HFF-Myc (cell line): ENCODE results near the gene NCK1.
"Not testable (repeated sequence)": the region's sequence is repeated elsewhere in the genome, so short reads cannot be mapped to it uniquely, and the experiment has no call there.

Experiments
- DNase-seq: peaks from one replicate; pipeline ENCODE4 v3.0.0-alpha.2; 2011; ENCODE audit warnings: low read depth; ENCODE audit errors: extremely low read depth
- H3K4me3 ChIP-seq: replicated peaks from 2 replicates; pipeline ENCODE4 v1.5.1; 2011; ENCODE audit warnings: low read depth, mild to moderate bottlenecking, control low read depth, low read length
- TF ChIP-seq, protein P1 (sequence below): IDR thresholded peaks from 2 replicates; pipeline ENCODE4 v1.5.1; 2012; ENCODE audit warnings: mild to moderate bottlenecking, low read depth, low read length, control low read depth; ENCODE audit errors: missing control alignments

NCK1 gene

DNA sequence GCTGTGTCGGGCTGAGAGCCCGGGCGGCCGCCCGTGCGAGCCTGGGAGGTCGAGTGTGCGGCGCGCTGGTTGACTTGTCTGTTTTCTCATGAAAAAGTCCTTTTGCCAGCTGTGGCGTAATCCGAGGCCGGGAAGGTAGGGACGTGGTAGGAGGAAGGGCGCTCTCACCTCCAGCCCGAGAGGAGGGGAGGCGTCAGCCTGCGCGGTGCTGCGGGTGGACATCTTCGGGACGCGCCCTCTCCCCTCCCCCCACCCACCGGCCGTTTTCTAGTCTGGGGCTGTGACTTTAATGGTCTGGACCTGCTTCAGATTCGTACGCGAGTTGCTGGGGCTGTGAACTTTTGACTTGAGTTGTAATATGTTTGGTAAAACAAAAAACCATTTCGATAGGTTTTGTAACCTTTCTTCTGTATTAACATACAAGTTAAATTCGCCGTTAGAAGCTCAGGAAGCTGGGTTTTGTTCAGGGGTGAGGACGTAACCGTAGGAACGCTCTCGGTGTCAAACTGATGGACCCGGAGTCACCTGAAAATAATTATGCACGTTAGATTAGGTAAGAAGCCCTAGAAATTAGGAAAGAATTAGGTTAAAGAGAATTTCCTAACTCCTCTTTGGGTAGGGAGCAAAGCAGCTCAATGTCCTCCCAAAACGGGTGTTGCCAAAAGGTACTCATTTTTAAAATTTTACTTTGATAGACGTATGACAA is 762 bp downstream of the NCK1 start:
- peak overlapping the region; percentile 87 for H3K4me3 ChIP-seq
- TF ChIP-seq, protein P1, sequence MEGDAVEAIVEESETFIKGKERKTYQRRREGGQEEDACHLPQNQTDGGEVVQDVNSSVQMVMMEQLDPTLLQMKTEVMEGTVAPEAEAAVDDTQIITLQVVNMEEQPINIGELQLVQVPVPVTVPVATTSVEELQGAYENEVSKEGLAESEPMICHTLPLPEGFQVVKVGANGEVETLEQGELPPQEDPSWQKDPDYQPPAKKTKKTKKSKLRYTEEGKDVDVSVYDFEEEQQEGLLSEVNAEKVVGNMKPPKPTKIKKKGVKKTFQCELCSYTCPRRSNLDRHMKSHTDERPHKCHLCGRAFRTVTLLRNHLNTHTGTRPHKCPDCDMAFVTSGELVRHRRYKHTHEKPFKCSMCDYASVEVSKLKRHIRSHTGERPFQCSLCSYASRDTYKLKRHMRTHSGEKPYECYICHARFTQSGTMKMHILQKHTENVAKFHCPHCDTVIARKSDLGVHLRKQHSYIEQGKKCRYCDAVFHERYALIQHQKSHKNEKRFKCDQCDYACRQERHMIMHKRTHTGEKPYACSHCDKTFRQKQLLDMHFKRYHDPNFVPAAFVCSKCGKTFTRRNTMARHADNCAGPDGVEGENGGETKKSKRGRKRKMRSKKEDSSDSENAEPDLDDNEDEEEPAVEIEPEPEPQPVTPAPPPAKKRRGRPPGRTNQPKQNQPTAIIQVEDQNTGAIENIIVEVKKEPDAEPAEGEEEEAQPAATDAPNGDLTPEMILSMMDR = no peak
- no peak for DNase-seq

DNA sequence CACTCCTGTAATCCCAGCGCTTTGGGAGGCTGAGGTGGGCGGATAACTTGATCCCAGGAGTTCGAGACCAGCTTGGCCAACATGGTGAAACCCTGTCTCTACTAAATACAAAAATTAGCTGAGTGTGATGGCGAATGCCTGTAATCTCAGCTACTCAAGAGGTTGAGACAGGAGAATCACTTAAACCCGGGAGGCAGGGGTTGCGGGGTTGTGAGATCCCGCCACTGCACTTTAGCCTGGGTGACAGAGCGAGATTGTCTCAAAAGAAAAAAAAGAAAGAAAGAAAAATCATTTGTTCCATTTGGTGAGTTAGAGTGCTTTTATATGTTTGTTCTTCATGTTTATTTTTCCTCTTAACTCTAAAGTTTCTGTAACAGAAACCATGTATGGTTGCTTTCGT is 7.3 kb downstream of the NCK1 start:
- TF ChIP-seq, protein P1 = no peak
- DNase-seq = no peak
- H3K4me3 ChIP-seq = no peak overlapping the region

DNA sequence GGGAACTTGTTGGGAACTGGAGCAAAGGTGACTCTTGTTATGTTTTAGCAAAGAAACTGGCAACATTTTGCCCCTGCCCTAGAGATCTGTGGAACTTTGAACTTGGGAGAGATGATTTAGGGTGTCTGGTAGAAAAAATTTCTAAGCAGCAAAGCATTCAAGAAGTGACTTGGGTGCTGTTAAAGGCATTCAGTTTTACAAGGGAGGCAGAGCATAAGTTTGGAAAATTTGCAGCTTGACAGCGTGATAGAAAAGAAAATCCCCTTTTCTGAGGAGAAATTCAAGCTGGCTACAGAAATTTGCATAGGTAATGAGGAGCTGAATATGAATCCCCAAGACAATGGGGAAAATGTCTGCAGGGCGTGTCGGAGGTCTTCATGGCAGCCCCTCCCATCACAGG is 10.2 kb downstream of the NCK1 start:
- not testable (repeated sequence) for DNase-seq, H3K4me3 ChIP-seq

DNA sequence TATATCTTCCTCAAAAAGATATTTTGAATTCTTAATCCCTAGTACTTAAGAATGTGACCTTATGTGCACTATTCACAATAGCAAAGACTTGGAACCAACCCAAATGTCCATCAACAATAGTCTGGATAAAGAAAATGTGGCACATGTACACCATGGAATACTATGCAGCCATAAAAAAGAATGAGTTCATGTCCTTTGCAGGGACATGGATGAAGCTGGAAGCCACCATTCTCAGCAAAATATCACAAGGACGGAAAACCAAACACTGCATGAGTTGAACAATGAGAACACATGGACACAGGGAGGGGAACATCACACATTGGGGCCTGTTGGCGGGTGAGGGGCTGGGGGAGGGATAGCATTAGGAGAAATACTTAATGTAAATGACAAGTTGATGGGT is 17.5 kb downstream of the NCK1 start:
- H3K4me3 ChIP-seq, DNase-seq: not testable (repeated sequence)

DNA sequence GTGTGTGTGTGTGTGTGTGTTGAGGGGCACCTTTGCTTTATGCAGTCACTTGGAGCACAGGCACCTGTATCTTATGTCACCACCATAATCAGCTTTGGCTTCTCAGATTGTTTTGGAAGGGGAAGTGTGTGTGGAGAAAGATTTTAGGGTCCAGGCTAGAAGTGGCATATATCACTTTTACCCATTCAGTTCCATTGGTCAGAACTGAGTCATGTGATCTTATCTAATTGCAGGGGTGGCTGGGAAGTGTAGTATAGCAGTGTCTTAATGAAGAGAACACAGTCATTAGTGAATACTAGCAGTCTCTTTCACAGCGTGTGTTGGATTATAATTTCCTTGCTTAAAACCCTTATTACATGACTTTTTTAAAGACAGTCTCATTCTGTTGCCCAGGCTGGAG is 20.6 kb downstream of the NCK1 start:
- H3K4me3 ChIP-seq = no peak overlapping the region
- no peak for DNase-seq
- TF ChIP-seq, protein P1 = no peak

DNA sequence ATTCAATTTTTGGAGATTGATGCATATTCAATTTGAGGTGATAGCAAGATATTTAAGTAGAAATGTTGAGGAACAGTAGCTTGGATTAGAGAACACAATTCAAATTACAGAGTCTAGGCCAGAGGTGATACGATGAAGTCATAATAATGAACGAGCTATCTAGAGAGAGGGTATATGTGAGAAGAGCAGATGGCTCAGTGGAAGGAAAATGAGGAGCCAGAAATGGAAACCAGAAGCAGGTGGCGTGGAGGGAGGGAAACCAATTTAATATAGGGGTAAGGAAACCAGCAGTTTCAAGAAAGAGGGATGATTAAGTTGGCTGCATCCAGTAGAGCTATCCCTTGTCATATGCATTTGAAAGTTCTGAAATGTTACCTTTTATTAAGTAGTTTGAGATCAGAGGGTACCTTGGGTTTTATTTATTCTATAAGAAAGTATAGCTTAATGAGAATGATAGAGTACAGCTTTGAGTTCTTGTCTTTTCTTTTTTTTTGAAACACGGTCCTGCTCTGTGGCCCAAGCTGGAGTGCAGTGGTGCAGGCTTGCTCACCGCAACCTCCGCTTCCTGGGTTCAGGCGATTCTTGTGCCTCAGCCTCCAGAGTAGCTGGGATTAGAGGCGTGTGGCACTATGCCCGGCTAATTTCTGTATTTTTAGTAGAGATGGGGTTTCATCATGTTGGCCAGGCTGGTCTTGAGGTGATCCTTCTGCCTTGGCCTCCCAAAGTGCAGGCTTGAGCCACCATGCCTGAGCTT is 22.1 kb downstream of the NCK1 start:
- no peak overlapping the region for H3K4me3 ChIP-seq
- no peak for DNase-seq
- TF ChIP-seq, protein P1 = no peak

DNA sequence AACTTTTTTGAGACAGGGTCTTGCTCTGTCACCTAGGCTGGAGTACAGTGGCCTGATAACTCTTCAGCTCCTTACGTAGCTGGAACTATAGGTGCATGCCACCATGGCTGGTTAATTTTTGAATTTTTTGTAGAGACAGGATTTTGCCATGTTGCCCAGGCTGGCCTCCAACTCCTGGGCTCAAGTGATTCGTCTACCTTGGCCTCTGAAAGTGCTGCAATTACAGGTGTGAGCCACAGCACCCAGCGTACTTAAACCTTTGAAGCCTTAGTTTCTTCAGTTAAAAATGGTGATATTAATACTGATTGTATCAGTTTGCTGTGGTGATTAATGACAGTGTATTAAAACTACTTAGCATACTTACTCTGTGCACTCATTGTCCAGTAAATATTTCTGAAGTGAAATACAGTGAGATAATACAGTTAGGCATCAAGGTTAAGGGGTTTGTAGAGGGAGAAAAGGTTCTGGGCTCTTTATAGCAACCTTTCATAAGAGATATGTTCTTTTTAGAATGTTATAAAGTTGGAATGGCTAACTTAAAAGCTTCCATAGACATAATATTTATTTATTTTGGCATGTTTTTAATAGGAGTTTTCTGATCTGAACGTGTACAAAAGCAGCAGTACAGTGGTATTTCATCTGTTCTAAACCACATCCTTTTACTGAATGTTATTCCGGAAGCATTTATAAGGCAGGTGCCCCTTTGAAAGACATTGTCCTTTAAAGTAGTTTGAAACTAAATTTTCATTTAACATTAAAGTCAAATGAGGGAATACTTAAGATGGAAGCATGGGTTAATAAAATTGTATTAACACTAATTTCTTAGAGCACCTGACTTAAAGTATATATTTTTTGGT is 23.6 kb downstream of the NCK1 start:
- DNase-seq = no peak
- no peak overlapping the region for H3K4me3 ChIP-seq
- TF ChIP-seq, protein P1 = no peak
